ENCODE data around the gene ELAPOR1. TPM values are rescaled to one million over a fixed set of nuclear protein-coding genes. Genes with fewer than 3 reads are reported as not detected.

Gene ELAPOR1
- total and polyA plus RNA-seq, 4 donors, result 0.13 to 0.42 (median 0.17) TPM; not detected in 1

- Histone ChIP-seq H3K4me1 (ENCODE audit: control insufficient read depth in 4 of 4, insufficient read depth in 4 of 4, low read length in 3 of 4) (peaks cover 8 to 16% (median 14%) of the 10 kb centered on the region in 4 donors), H3K36me3 (ENCODE audit: control insufficient read depth in 4 of 4, insufficient read depth in 3 of 4, low read depth in 1 of 4, low read length in 3 of 4) (no peaks in the 10 kb centered on the region), H3K9me3 (ENCODE audit: control insufficient read depth in 4 of 4, low read length in 3 of 4) (no peaks in the 10 kb centered on the region), H3K27me3 (ENCODE audit: control insufficient read depth in 4 of 4, insufficient read depth in 4 of 4, low read length in 3 of 4) (no peaks in the 10 kb centered on the region), H3K4me3 (ENCODE audit: low read depth in 1 of 3, low read length in 3 of 3) (no peak overlapping the region), H3K9ac (ENCODE audit: low read depth in 1 of 2, low read length in 2 of 2) (no peak overlapping the region), H3K27ac (ENCODE audit: low read depth in 1 of 2, low read length in 2 of 2) (no peak overlapping the region)
- TF ChIP-seq HNF4A (conservative IDR thresholded peaks at IDR 0.05) (no peak), FOXA2 (IDR thresholded peaks at IDR 0.05) (no peak), YY1 (IDR thresholded peaks at IDR 0.05) (no peak), NR2F2 (IDR thresholded peaks at IDR 0.05) (no peak), MAX (IDR thresholded peaks at IDR 0.05) (no peak), SP1 (IDR thresholded peaks at IDR 0.05) (no peak), RXRA (IDR thresholded peaks at IDR 0.05) (no peak), ATF3 (IDR thresholded peaks at IDR 0.05) (no peak), EGR1 (IDR thresholded peaks at IDR 0.05; ENCODE audit: low read depth in 2 of 2) (no peak), GABPA (IDR thresholded peaks at IDR 0.05 in 1 of 2, conservative IDR thresholded peaks at IDR 0.05 in 1 of 2) (no peak), TAF1 (conservative IDR thresholded peaks at IDR 0.05) (no peak)
- DNase-seq (ENCODE audit: low spot score), result no peak
- WGBS, result 70% methylated on average over 2 of the region's 2 CpGs
Observed at GRCh38 chr1:109131059-109131458, 17.1 kb downstream of the ELAPOR1 start.

GRCh38 chr1:109131800-109132199, 17.9 kb downstream of the ELAPOR1 start:
- Histone ChIP-seq H3K9me3 (ENCODE audit: control insufficient read depth in 4 of 4, low read length in 3 of 4) (no peaks in the 10 kb centered on the region), H3K36me3 (ENCODE audit: control insufficient read depth in 4 of 4, insufficient read depth in 3 of 4, low read depth in 1 of 4, low read length in 3 of 4) (no peaks in the 10 kb centered on the region), H3K4me1 (ENCODE audit: control insufficient read depth in 4 of 4, insufficient read depth in 4 of 4, low read length in 3 of 4) (peaks cover 8 to 16% (median 14%) of the 10 kb centered on the region in 4 donors), H3K9ac (ENCODE audit: low read depth in 1 of 2, low read length in 2 of 2) (no peak overlapping the region), H3K4me3 (ENCODE audit: low read depth in 1 of 3, low read length in 3 of 3) (no peak overlapping the region), H3K27me3 (ENCODE audit: control insufficient read depth in 4 of 4, insufficient read depth in 4 of 4, low read length in 3 of 4) (no peaks in the 10 kb centered on the region), H3K27ac (ENCODE audit: low read depth in 1 of 2, low read length in 2 of 2) (no peak overlapping the region)
- TF ChIP-seq HNF4A (conservative IDR thresholded peaks at IDR 0.05), result no peak
- TF ChIP-seq GABPA (IDR thresholded peaks at IDR 0.05 in 1 of 2, conservative IDR thresholded peaks at IDR 0.05 in 1 of 2), result no peak
- TF ChIP-seq HNF4G (IDR thresholded peaks at IDR 0.05), result no peak
- TF ChIP-seq REST (IDR thresholded peaks at IDR 0.05), result no peak
- TF ChIP-seq FOXA2 (IDR thresholded peaks at IDR 0.05), result no peak
- no peak for TF ChIP-seq EGR1 (IDR thresholded peaks at IDR 0.05; ENCODE audit: low read depth in 2 of 2)
- no peak for TF ChIP-seq NR2F2 (IDR thresholded peaks at IDR 0.05)
- DNase-seq (ENCODE audit: low spot score), result no peak

- no peak overlapping the region for H3K4me3 ChIP-seq (ENCODE audit: low read depth in 1 of 3, low read length in 3 of 3)
- WGBS, result 82% methylated on average over 4 of the region's 4 CpGs
- peak overlapping the region in 1 of 2 donors; percentile 32 for H3K27ac ChIP-seq (ENCODE audit: low read depth in 1 of 2, low read length in 2 of 2)
Observed at GRCh38 chr1:109133002-109133706, 19.2 kb downstream of the ELAPOR1 start.

More at GRCh38 chr1:109133002-109133706, 19.2 kb downstream of the ELAPOR1 start:
- Histone ChIP-seq H3K9me3 (ENCODE audit: control insufficient read depth in 4 of 4, low read length in 3 of 4) (no peaks in the 10 kb centered on the region), H3K36me3 (ENCODE audit: control insufficient read depth in 4 of 4, insufficient read depth in 3 of 4, low read depth in 1 of 4, low read length in 3 of 4) (no peaks in the 10 kb centered on the region), H3K4me1 (ENCODE audit: control insufficient read depth in 4 of 4, insufficient read depth in 4 of 4, low read length in 3 of 4) (peaks cover 8 to 16% (median 14%) of the 10 kb centered on the region in 4 donors), H3K9ac (ENCODE audit: low read depth in 1 of 2, low read length in 2 of 2) (no peak overlapping the region), H3K27me3 (ENCODE audit: control insufficient read depth in 4 of 4, insufficient read depth in 4 of 4, low read length in 3 of 4) (no peaks in the 10 kb centered on the region)
- TF ChIP-seq RAD21 (IDR thresholded peaks at IDR 0.05) (no peak), REST (IDR thresholded peaks at IDR 0.05) (no peak), EGR1 (IDR thresholded peaks at IDR 0.05; ENCODE audit: low read depth in 2 of 2) (no peak), CTCF (IDR thresholded peaks at IDR 0.05; ENCODE audit: low read depth, low read length, missing input control) (no peak), FOXA1 (IDR thresholded peaks at IDR 0.05) (no peak), SP1 (IDR thresholded peaks at IDR 0.05) (no peak), MAX (IDR thresholded peaks at IDR 0.05) (no peak), GABPA (IDR thresholded peaks at IDR 0.05 in 1 of 2, conservative IDR thresholded peaks at IDR 0.05 in 1 of 2) (no peak)
- no peak for DNase-seq (ENCODE audit: low spot score)

Data from liver (tissue), 9 donors.